HG03064 (cell line): ENCODE measurements around the gene PSRC1.
"Not testable (repeated sequence)": the region's sequence is repeated elsewhere in the genome, so short reads cannot be mapped to it uniquely, and the experiment has no call there.

Experiments
- ATAC-seq: cut with Tn5 transposase; IDR thresholded peaks from one replicate; pipeline ENCODE4 v1.9.1; 2021; ENCODE audit warnings: low read depth; ENCODE audit not compliant: unreplicated experiment

Gene PSRC1

GRCh38 chr1:109282952-109283747, at the start of gene PSRC1:
Gene PSRC1 (minus strand): TSS chr1:109283145.
- peak; percentile 97 for ATAC-seq

- no peak for ATAC-seq
These were observed 48.2 kb upstream of the PSRC1 start for GRCh38 chr1:109331113-109331512.

- ATAC-seq = no peak
These were observed 44.3 kb upstream of the PSRC1 start for GRCh38 chr1:109327285-109327684.

GRCh38 chr1:109322974-109323373, 40.0 kb upstream of the PSRC1 start:
- ATAC-seq = no peak

GRCh38 chr1:109319114-109319513, 36.2 kb upstream of the PSRC1 start:
- ATAC-seq = no peak

GRCh38 chr1:109316506-109316905, 33.6 kb upstream of the PSRC1 start:
- no peak for ATAC-seq

- ATAC-seq = no peak
These were observed 32.3 kb upstream of the PSRC1 start for GRCh38 chr1:109315288-109315687.

- ATAC-seq = no peak
These were observed 31.9 kb upstream of the PSRC1 start for GRCh38 chr1:109314795-109315194.

- ATAC-seq = no peak
These were observed 30.2 kb upstream of the PSRC1 start for GRCh38 chr1:109312978-109313775.

- no peak for ATAC-seq
These were observed 29.3 kb upstream of the PSRC1 start for GRCh38 chr1:109312246-109312645.

- ATAC-seq = no peak
These were observed 26.4 kb upstream of the PSRC1 start for GRCh38 chr1:109309347-109309746.

GRCh38 chr1:109307274-109308021, 24.5 kb upstream of the PSRC1 start:
- no peak for ATAC-seq

GRCh38 chr1:109306832-109307273, 23.9 kb upstream of the PSRC1 start, which contains the start of gene MYBPHL:
Gene MYBPHL (minus strand): TSS chr1:109307011. CDS start chr1:109306991, 20 bp downstream.
- no peak for ATAC-seq

- ATAC-seq = not testable (repeated sequence)
These were observed 23.0 kb upstream of the PSRC1 start for GRCh38 chr1:109305991-109306390.

GRCh38 chr1:109304226-109304920, 21.4 kb upstream of the PSRC1 start:
- no peak for ATAC-seq

- no peak for ATAC-seq
These were observed 18.9 kb upstream of the PSRC1 start for GRCh38 chr1:109301874-109302273.

GRCh38 chr1:109300650-109301151, 17.8 kb upstream of the PSRC1 start:
- no peak for ATAC-seq

- ATAC-seq = no peak
These were observed 16.8 kb upstream of the PSRC1 start for GRCh38 chr1:109299558-109300343.
